BE2C (cell line): Measurements from ENCODE around the gene FBXO10.

Experiments
- DNase-seq: peaks from one replicate; pipeline ENCODE4 v3.0.0-alpha.2; 2020
- H3K27me3 ChIP-seq: fragments of 250-450 bp; sonication (Bioruptor Pico); 2 replicates; pipeline ENCODE4 v1.5.1; 2020; ENCODE audit warnings: mild to moderate bottlenecking
- H3K36me3 ChIP-seq: fragments of 250-450 bp; sonication (Bioruptor Pico); 2 replicates; pipeline ENCODE4 v1.5.1; 2020; ENCODE audit warnings: mild to moderate bottlenecking
- H3K4me1 ChIP-seq: fragments of 250-450 bp; sonication (Bioruptor Pico); 2 replicates; pipeline ENCODE4 v1.5.1; 2020
- H3K4me3 ChIP-seq: 2 replicates; pipeline ENCODE4 v1.5.1; 2011; ENCODE audit warnings: low read depth, low read length
- H3K9me3 ChIP-seq: fragments of 250-450 bp; sonication (Bioruptor Pico); 2 replicates; pipeline ENCODE4 v1.5.1; 2020
- CTCF ChIP-seq: IDR thresholded peaks from 2 replicates; pipeline ENCODE4 v1.5.1; 2012; ENCODE audit warnings: mild to moderate bottlenecking, low read depth, low read length

The FBXO10 gene

GRCh38 chr9:37501957-37502596, 74.1 kb downstream of the FBXO10 start:
- DNase-seq: no peak
- Histone ChIP-seq H3K4me3 (no peak overlapping the region), H3K4me1 (no peaks in the 10 kb centered on the region), H3K9me3 (no peaks in the 10 kb centered on the region), H3K36me3 (peaks cover 76% of the 10 kb centered on the region), H3K27me3 (no peaks in the 10 kb centered on the region)
- no peak for TF ChIP-seq CTCF

GRCh38 chr9:37499297-37499696, 76.9 kb downstream of the FBXO10 start:
- Histone ChIP-seq H3K4me3 (no peak overlapping the region), H3K27me3 (no peaks in the 10 kb centered on the region), H3K4me1 (no peaks in the 10 kb centered on the region), H3K36me3 (peaks cover 80% of the 10 kb centered on the region), H3K9me3 (no peaks in the 10 kb centered on the region)
- TF ChIP-seq CTCF: no peak
- no peak for DNase-seq

GRCh38 chr9:37498457-37498856, 77.7 kb downstream of the FBXO10 start:
- Histone ChIP-seq H3K27me3 (no peaks in the 10 kb centered on the region), H3K36me3 (peaks cover 84% of the 10 kb centered on the region), H3K9me3 (no peaks in the 10 kb centered on the region), H3K4me3 (no peak overlapping the region), H3K4me1 (no peaks in the 10 kb centered on the region)
- no peak for TF ChIP-seq CTCF
- DNase-seq: no peak

- Histone ChIP-seq H3K4me1 (no peaks in the 10 kb centered on the region), H3K4me3 (no peak overlapping the region), H3K27me3 (no peaks in the 10 kb centered on the region), H3K9me3 (no peaks in the 10 kb centered on the region), H3K36me3 (peaks cover 83% of the 10 kb centered on the region)
- TF ChIP-seq CTCF: no peak
- no peak for DNase-seq
Observed at GRCh38 chr9:37497320-37497719, 78.9 kb downstream of the FBXO10 start.

GRCh38 chr9:37496020-37496419, 80.2 kb downstream of the FBXO10 start:
- H3K4me1 ChIP-seq: no peaks in the 10 kb centered on the region
- no peak for DNase-seq
- no peak overlapping the region for H3K4me3 ChIP-seq
- no peaks in the 10 kb centered on the region for H3K9me3 ChIP-seq
- TF ChIP-seq CTCF: no peak
- H3K27me3 ChIP-seq: no peaks in the 10 kb centered on the region
- H3K36me3 ChIP-seq: peaks cover 80% of the 10 kb centered on the region

- no peak for DNase-seq
- no peak for TF ChIP-seq CTCF
- H3K27me3 ChIP-seq: no peaks in the 10 kb centered on the region
- H3K36me3 ChIP-seq: peaks cover 80% of the 10 kb centered on the region
- H3K9me3 ChIP-seq: no peaks in the 10 kb centered on the region
- no peak overlapping the region for H3K4me3 ChIP-seq
- no peaks in the 10 kb centered on the region for H3K4me1 ChIP-seq
Observed at GRCh38 chr9:37495571-37495970, 80.6 kb downstream of the FBXO10 start.
